Astrocyte (in vitro differentiated cells and primary cell): ENCODE measurements around the gene ANKRD66. TPM values are rescaled to one million over a fixed set of nuclear protein-coding genes. Genes with fewer than 3 reads are reported as not detected.
"Not testable (repeated sequence)": the region's sequence is repeated elsewhere in the genome, so short reads cannot be mapped to it uniquely, and the experiment has no call there.

Experiments used
- DNase-seq: peaks from one replicate; pipeline ENCODE4 v3.0.0-alpha.2; 2010; ENCODE audit warnings: low read depth
- FAIRE-seq: peaks from 2 replicates; lab custom pipeline; 2011; peaks lifted over from hg19 to GRCh38; lab: Jason Lieb, UNC
- H2AFZ ChIP-seq: 2 replicates; pipeline ENCODE4 v1.6.0; 2012; ENCODE audit warnings: low read depth, low read length, inconsistent platforms
- H3K27ac ChIP-seq: 2 replicates; pipeline ENCODE4 v1.5.1; 2011; ENCODE audit warnings: low read depth, low read length, inconsistent platforms
- H3K27me3 ChIP-seq: 2 replicates; pipeline ENCODE4 v1.6.0; 2011; ENCODE audit warnings: low read length, inconsistent platforms; ENCODE audit not compliant: insufficient read depth
- H3K36me3 ChIP-seq: 2 replicates; pipeline ENCODE4 v1.5.1; 2011; ENCODE audit warnings: low read length, inconsistent platforms; ENCODE audit not compliant: insufficient read depth
- H3K4me1 ChIP-seq: 2 replicates; pipeline ENCODE4 v1.5.1; 2011; ENCODE audit warnings: low read length, inconsistent platforms; ENCODE audit not compliant: insufficient read depth
- H3K4me2 ChIP-seq: 2 replicates; pipeline ENCODE4 v1.6.0; 2012; ENCODE audit warnings: low read length, inconsistent platforms
- H3K4me3 ChIP-seq: 2 replicates; pipeline ENCODE4 v1.5.1; 2011; ENCODE audit warnings: low read depth, mild to moderate bottlenecking, low read length, inconsistent platforms; ENCODE audit not compliant: insufficient read depth
- H3K79me2 ChIP-seq: 2 replicates; pipeline ENCODE4 v1.6.0; 2012; ENCODE audit warnings: mild to moderate bottlenecking, low read length, inconsistent platforms; ENCODE audit not compliant: insufficient read depth
- H3K9ac ChIP-seq: 2 replicates; pipeline ENCODE4 v1.6.0; 2012; ENCODE audit warnings: mild to moderate bottlenecking, low read length, inconsistent platforms
- H3K9me3 ChIP-seq: 2 replicates; pipeline ENCODE4 v1.5.1; 2012; ENCODE audit warnings: low read depth, mild to moderate bottlenecking, low read length, inconsistent platforms; ENCODE audit not compliant: insufficient read depth
- H4K20me1 ChIP-seq: 2 replicates; pipeline ENCODE4 v1.6.0; 2012; ENCODE audit warnings: low read length, inconsistent platforms; ENCODE audit not compliant: insufficient read depth
- H3K27ac Mint-ChIP-seq: one replicate; pipeline ENCODE4 v1.8.0; 2021; ENCODE audit warnings: mild to moderate bottlenecking, mixed read lengths; ENCODE audit not compliant: unreplicated experiment
- H3K27me3 Mint-ChIP-seq: one replicate; pipeline ENCODE4 v1.8.0; 2021; ENCODE audit warnings: low read depth, mixed read lengths; ENCODE audit not compliant: unreplicated experiment
- H3K36me3 Mint-ChIP-seq: one replicate; pipeline ENCODE4 v1.8.0; 2021; ENCODE audit warnings: low read depth, mixed read lengths; ENCODE audit not compliant: unreplicated experiment
- H3K4me1 Mint-ChIP-seq: one replicate; pipeline ENCODE4 v1.8.0; 2021; ENCODE audit warnings: low read depth, mixed read lengths; ENCODE audit not compliant: unreplicated experiment
- H3K4me3 Mint-ChIP-seq: one replicate; pipeline ENCODE4 v1.8.0; 2021; ENCODE audit warnings: mild to moderate bottlenecking, moderate library complexity, mixed read lengths; ENCODE audit not compliant: unreplicated experiment
- H3K9me3 Mint-ChIP-seq: one replicate; pipeline ENCODE4 v1.8.0; 2021; ENCODE audit warnings: mild to moderate bottlenecking, mixed read lengths; ENCODE audit not compliant: unreplicated experiment
- EZH2 ChIP-seq: IDR thresholded peaks from 2 replicates; pipeline ENCODE4 v1.6.1; 2012; ENCODE audit warnings: mild to moderate bottlenecking, low read length, inconsistent platforms; ENCODE audit not compliant: insufficient read depth
- total RNA-seq: library from RNA; stranded (reverse); gene quantifications from 2 replicates; pipeline ENCODE4 v1.2.1, GENCODE V29; 2021
- TF ChIP-seq, protein P1 (sequence below): IDR thresholded peaks from 2 replicates; pipeline ENCODE4 v1.5.1; 2011; ENCODE audit warnings: low read depth, mild to moderate bottlenecking, inconsistent platforms, low read length, moderate library complexity; ENCODE audit not compliant: insufficient read depth

Gene ANKRD66
- total RNA-seq, 1 donor from 2014 or later, result not detected

DNA sequence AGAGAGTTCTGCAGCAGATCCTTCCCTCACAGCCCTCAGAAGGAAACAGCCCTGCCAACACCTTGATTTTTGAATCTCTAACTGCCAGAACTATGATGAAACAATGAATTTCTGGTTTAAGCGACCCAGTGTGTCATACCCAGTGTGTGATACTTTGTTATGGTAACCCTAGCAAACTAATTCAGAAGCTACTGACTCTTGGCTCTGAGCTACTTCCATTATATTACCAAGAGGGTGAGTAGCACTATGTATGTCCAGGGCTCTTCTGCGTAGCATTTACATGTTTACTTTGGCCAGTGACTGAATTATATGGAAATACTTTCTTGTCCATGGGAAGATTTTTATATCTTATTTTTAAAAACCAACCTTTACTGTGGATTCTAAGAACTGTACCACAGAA, 16.7 kb downstream of the ANKRD66 start:
- Histone ChIP-seq H3K27ac (no peak overlapping the region), H2AFZ (no peak overlapping the region), H3K9me3 (no peaks in the 10 kb centered on the region), H3K27me3 (no peaks in the 10 kb centered on the region), H3K4me2 (no peak overlapping the region), H4K20me1 (no peaks in the 10 kb centered on the region), H3K9ac (no peak overlapping the region), H3K79me2 (no peaks in the 10 kb centered on the region), H3K4me1 (no peaks in the 10 kb centered on the region), H3K4me3 (no peak overlapping the region), H3K36me3 (no peaks in the 10 kb centered on the region)
- Mint-ChIP-seq H3K9me3 (no peaks in the 10 kb centered on the region), H3K36me3 (no peaks in the 10 kb centered on the region), H3K27ac (no peak overlapping the region), H3K27me3 (no peaks in the 10 kb centered on the region), H3K4me3 (no peak overlapping the region), H3K4me1 (no peaks in the 10 kb centered on the region)
- FAIRE-seq, result no peak
- TF ChIP-seq, protein P1, sequence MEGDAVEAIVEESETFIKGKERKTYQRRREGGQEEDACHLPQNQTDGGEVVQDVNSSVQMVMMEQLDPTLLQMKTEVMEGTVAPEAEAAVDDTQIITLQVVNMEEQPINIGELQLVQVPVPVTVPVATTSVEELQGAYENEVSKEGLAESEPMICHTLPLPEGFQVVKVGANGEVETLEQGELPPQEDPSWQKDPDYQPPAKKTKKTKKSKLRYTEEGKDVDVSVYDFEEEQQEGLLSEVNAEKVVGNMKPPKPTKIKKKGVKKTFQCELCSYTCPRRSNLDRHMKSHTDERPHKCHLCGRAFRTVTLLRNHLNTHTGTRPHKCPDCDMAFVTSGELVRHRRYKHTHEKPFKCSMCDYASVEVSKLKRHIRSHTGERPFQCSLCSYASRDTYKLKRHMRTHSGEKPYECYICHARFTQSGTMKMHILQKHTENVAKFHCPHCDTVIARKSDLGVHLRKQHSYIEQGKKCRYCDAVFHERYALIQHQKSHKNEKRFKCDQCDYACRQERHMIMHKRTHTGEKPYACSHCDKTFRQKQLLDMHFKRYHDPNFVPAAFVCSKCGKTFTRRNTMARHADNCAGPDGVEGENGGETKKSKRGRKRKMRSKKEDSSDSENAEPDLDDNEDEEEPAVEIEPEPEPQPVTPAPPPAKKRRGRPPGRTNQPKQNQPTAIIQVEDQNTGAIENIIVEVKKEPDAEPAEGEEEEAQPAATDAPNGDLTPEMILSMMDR, result no peak
- TF ChIP-seq EZH2, result no peak
- no peak for DNase-seq

DNA sequence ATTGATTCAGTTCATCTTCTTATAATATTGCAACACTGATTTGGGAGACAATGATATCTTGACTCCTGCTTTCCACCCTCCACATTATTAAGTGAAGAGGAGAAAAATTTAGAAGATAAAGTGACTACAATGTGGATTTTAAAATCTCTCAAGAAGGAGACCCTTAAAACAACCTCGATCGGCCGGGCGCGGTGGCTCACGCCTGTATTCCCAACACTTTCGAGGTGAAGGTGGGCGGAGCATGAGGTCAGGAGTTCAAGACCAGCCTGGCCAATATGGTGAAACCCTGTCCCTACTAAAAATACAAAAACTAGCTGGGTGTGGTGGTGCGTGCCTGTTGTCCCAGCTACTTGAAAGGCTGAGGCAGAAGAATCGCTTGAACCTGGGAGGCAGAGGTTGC, 17.5 kb downstream of the ANKRD66 start:
- not testable (repeated sequence) for H3K27ac ChIP-seq, DNase-seq, H3K9me3 Mint-ChIP-seq, H3K36me3 ChIP-seq, H3K27ac Mint-ChIP-seq, H3K4me3 Mint-ChIP-seq, H3K36me3 Mint-ChIP-seq, H3K79me2 ChIP-seq, H3K4me1 Mint-ChIP-seq, H3K4me2 ChIP-seq, FAIRE-seq, H3K4me1 ChIP-seq, H3K4me3 ChIP-seq, H2AFZ ChIP-seq, H3K27me3 ChIP-seq, H3K9ac ChIP-seq, H3K9me3 ChIP-seq, H3K27me3 Mint-ChIP-seq, H4K20me1 ChIP-seq

DNA sequence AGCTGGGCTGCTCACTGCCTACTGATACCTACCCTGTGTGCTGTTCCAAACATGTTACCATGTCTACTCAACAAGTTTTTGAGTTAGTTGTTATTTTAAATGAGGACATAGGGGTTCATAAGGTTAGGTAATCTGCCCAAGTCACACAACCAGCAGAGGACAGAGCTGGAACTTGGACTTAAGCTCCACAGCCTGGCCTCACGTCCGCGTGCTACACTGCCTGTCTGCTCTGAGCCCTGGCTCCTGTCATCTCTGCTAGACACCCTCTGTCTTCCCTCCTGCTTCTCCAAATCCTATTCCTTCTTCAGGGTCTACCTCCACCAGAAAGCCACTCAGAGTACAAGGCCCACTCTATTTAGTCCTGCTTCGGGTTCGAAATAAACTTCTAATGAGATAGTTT, 18.2 kb downstream of the ANKRD66 start:
- no peaks in the 10 kb centered on the region for H3K4me1 ChIP-seq

More for the DNA sequence above, 18.2 kb downstream of the ANKRD66 start:
- H3K4me3 Mint-ChIP-seq, result no peak overlapping the region
- no peaks in the 10 kb centered on the region for H3K4me1 Mint-ChIP-seq
- no peaks in the 10 kb centered on the region for H3K27me3 Mint-ChIP-seq
- Histone ChIP-seq H3K9ac (no peak overlapping the region), H3K79me2 (no peaks in the 10 kb centered on the region), H2AFZ (no peak overlapping the region), H3K4me3 (no peak overlapping the region), H3K9me3 (no peaks in the 10 kb centered on the region), H3K4me2 (no peak overlapping the region), H3K36me3 (no peaks in the 10 kb centered on the region), H3K27me3 (no peaks in the 10 kb centered on the region), H4K20me1 (no peaks in the 10 kb centered on the region), H3K27ac (no peak overlapping the region)
- TF ChIP-seq, protein P1, result no peak
- no peak for TF ChIP-seq EZH2
- DNase-seq, result no peak
- H3K27ac Mint-ChIP-seq, result no peak overlapping the region
- H3K9me3 Mint-ChIP-seq, result no peaks in the 10 kb centered on the region
- H3K36me3 Mint-ChIP-seq, result no peaks in the 10 kb centered on the region
- no peak for FAIRE-seq
